Naive thymus-derived CD4-positive, alpha-beta T cell (primary cell): ENCODE measurements around the gene ZSWIM8. TPM values are rescaled to one million over a fixed set of nuclear protein-coding genes. Genes with fewer than 3 reads are reported as not detected.
"Not testable (repeated sequence)": the region's sequence is repeated elsewhere in the genome, so short reads cannot be mapped to it uniquely, and the experiment has no call there.

Experiments used
- ATAC-seq: fragments of 150-1000 bp; cut with Tn5 transposase; 2 replicates; pipeline ENCODE4 v1.10.0; 2021; ENCODE audit warnings: mild to moderate bottlenecking, moderate library complexity
- CTCF ChIA-PET: fragments of 350-600 bp; sonication (Branson Sonifier 250); formaldehyde crosslinking; loops from one replicate; lab custom pipeline; 2021; ENCODE audit warnings: antibody characterized with exemption; lab: Charles Lee
- POLR2A ChIA-PET: fragments of 350-600 bp; sonication (Branson Sonifier 250); formaldehyde crosslinking; loops from one replicate; lab custom pipeline; 2021; ENCODE audit warnings: antibody characterized with exemption, inconsistent platforms; lab: Charles Lee
- DNase-seq, 9 donors: peaks; one replicate each; pipeline versions ENCODE4 v3.0.0 to v3.0.0-alpha.2; 2020 to 2022; ENCODE audit warnings: mixed read lengths in 1 of 9
- H3K27ac ChIP-seq: one replicate; pipeline ENCODE4 v1.7.0; 2013; ENCODE audit warnings: mild to moderate bottlenecking, low read depth, low read length, moderate library complexity
- H3K27me3 ChIP-seq, 2 donors: one replicate each; pipeline ENCODE4 v1.7.0; 2013; ENCODE audit warnings: low read length in 2 of 2, mild to moderate bottlenecking in 2 of 2, moderate library complexity in 2 of 2; ENCODE audit not compliant: control insufficient read depth in 2 of 2, insufficient read depth in 2 of 2
- H3K36me3 ChIP-seq, 3 experiments: 1 replicate in 2 of 3; 2 replicates in 1 of 3; pipeline ENCODE4 v1.7.0; 2013; ENCODE audit warnings: low read length in 3 of 3, mild to moderate bottlenecking in 3 of 3, moderate library complexity in 1 of 3; ENCODE audit not compliant: insufficient read depth in 3 of 3, control insufficient read depth in 2 of 3
- H3K4me1 ChIP-seq, 2 donors: one replicate each; pipeline ENCODE4 v1.7.0; 2013; ENCODE audit warnings: low read length in 2 of 2, mild to moderate bottlenecking in 2 of 2, moderate library complexity in 1 of 2; ENCODE audit not compliant: control insufficient read depth in 2 of 2, insufficient read depth in 2 of 2
- H3K4me3 ChIP-seq: 2 replicates; pipeline ENCODE4 v1.7.0; 2013; ENCODE audit warnings: mild to moderate bottlenecking, low read length
- H3K9me3 ChIP-seq, 3 experiments: 1 replicate in 2 of 3; 2 replicates in 1 of 3; pipeline ENCODE4 v1.7.0; 2013; ENCODE audit warnings: low read length in 3 of 3; ENCODE audit not compliant: control insufficient read depth in 2 of 3
- H3K27ac Mint-ChIP-seq, 9 donors: one replicate each; pipeline ENCODE4 v1.8.0; 2020 to 2022; ENCODE audit warnings: mixed read lengths in 9 of 9, mild to moderate bottlenecking in 8 of 9, moderate library complexity in 5 of 9, inconsistent platforms in 2 of 9
- H3K27me3 Mint-ChIP-seq, 5 donors: one replicate each; pipeline ENCODE4 v1.8.0; 2021 to 2022; ENCODE audit warnings: mixed read lengths in 5 of 5, mild to moderate bottlenecking in 1 of 5
- H3K36me3 Mint-ChIP-seq, 5 donors: one replicate each; pipeline ENCODE4 v1.8.0; 2020 to 2022; ENCODE audit warnings: mixed read lengths in 5 of 5, mild to moderate bottlenecking in 3 of 5, inconsistent platforms in 1 of 5
- H3K4me1 Mint-ChIP-seq, 7 donors: one replicate each; pipeline ENCODE4 v1.8.0; 2020 to 2022; ENCODE audit warnings: mixed read lengths in 7 of 7, mild to moderate bottlenecking in 3 of 7, inconsistent platforms in 1 of 7
- H3K4me3 Mint-ChIP-seq, 10 donors: one replicate each; pipeline ENCODE4 v1.8.0; 2020 to 2022; ENCODE audit warnings: mild to moderate bottlenecking in 10 of 10, mixed read lengths in 10 of 10, moderate library complexity in 6 of 10, inconsistent platforms in 2 of 10
- H3K9me3 Mint-ChIP-seq, 11 donors: one replicate each; pipeline ENCODE4 v1.8.0; 2020 to 2022; ENCODE audit warnings: mixed read lengths in 11 of 11, mild to moderate bottlenecking in 4 of 11, inconsistent platforms in 1 of 11, moderate library complexity in 1 of 11
- intact Hi-C, 2 donors: fragments of 100-400 bp; cut with micrococcal nuclease; formaldehyde crosslinking; loops; one replicate each; pipeline ENCODE4 v1.15.1; 2023
- polyA plus RNA-seq, 2 donors: library from polyadenylated mRNA; unstranded; fragments of 300-500 nt; fragmentation: Illumina TruSeq; gene quantifications; one replicate each; pipeline ENCODE4 v1.2.3, GENCODE V29; 2021
- total RNA-seq, 6 experiments: library from RNA in 5 of 6; stranded (reverse) in 5 of 6; gene quantifications; 1 replicate in 5 of 6; 2 replicates in 1 of 6; pipeline ENCODE4 v1.2.3 and lab custom pipeline; 2021 to 2026

The ZSWIM8 gene
- total RNA-seq (100 to 1,000 TPM in 1 of 5 experiments, 10 to 100 TPM in 4; 70.9 to 102 (median 83.2) TPM), polyA plus RNA-seq (10 to 100 TPM in 1 of 2 donors, 1 to 10 TPM in 1; 9.9 to 27.9 TPM), total RNA-seq (lab: John Stamatoyannopoulos, UW) (87.1 reads per million, percentile 82 among the genes with 10 or more reads in this experiment)

DNA sequence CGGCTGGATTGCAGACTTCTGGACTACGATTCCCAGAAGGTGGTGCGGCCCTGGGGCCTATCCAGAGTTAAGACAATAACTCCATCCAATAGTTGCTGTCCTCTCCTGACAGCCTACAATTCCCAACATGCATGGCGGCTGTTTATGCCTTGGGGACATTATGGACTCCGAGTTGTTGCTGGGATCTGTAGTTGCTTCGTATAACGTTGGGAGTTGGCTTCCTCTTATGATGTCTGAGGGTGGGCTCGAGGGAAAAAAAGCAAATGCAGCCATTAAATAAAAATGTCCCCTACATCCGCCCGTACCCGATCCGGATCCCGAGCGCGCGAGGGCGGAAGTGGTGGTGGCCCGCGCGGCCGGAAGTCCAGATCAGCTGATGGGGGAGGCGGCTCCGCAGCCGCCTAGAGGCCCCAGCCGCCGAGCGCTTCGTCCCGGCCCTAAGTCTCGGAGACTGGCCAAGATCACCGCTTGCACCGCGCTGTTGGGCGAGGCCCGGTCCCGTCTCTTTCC is at the start of gene ZSWIM8:
Gene ZSWIM8 (plus strand): TSS at position 396 of the 510 bp plus-strand sequence. CDS start 273 bp downstream, outside the sequence.
- Histone ChIP-seq H3K4me3 (peak within 1 kb of the TSS; percentile 91), H3K36me3 (peaks cover 0 to 19% (median 13%) of the 10 kb centered on the region in 3 experiments), H3K4me1 (peaks cover 36 to 43% of the 10 kb centered on the region in 2 donors), H3K27ac (peak within 1 kb of the TSS; percentile 83), H3K27me3 (no peaks in the 10 kb centered on the region), H3K9me3 (no peaks in the 10 kb centered on the region)
- Mint-ChIP-seq H3K9me3 (peaks cover 0 to 2% (median 0%) of the 10 kb centered on the region in 11 donors), H3K27ac (peak within 1 kb of the TSS; percentile 95 to 99 (median 98)), H3K4me3 (peak within 1 kb of the TSS; percentile 97 to 100 (median 98)), H3K36me3 (peaks cover 3 to 9% (median 8%) of the 10 kb centered on the region in 5 donors), H3K27me3 (no peaks in the 10 kb centered on the region), H3K4me1 (peaks cover 27 to 66% (median 53%) of the 10 kb centered on the region in 7 donors)
- intact Hi-C loops = loop anchor here (1.0 to 5.0 kb wide), 9 partner anchors 13 to 366 kb away; partner anchors contain the start of genes ADK (in 2 of the 2), NDST2 (in 2 of the 2), SEC24C (in 2 of the 2) and CAMK2G (in 1 of the 2)
- ATAC-seq (peak; percentile 91), DNase-seq (peak; percentile 70 to 93 (median 86))
- POLR2A ChIA-PET = interaction anchor here (0.9 to 13.2 kb wide), 4 partner anchors 14 to 50 kb away, joined by 3 to 185 read pairs (median 76); partner anchors contain the start of gene NDST2
- CTCF ChIA-PET = interaction anchor here (1.1 to 2.3 kb wide), 3 partner anchors 14 to 16 kb away, joined by 6 to 8 read pairs (median 6); a partner anchor contains a TSS

DNA sequence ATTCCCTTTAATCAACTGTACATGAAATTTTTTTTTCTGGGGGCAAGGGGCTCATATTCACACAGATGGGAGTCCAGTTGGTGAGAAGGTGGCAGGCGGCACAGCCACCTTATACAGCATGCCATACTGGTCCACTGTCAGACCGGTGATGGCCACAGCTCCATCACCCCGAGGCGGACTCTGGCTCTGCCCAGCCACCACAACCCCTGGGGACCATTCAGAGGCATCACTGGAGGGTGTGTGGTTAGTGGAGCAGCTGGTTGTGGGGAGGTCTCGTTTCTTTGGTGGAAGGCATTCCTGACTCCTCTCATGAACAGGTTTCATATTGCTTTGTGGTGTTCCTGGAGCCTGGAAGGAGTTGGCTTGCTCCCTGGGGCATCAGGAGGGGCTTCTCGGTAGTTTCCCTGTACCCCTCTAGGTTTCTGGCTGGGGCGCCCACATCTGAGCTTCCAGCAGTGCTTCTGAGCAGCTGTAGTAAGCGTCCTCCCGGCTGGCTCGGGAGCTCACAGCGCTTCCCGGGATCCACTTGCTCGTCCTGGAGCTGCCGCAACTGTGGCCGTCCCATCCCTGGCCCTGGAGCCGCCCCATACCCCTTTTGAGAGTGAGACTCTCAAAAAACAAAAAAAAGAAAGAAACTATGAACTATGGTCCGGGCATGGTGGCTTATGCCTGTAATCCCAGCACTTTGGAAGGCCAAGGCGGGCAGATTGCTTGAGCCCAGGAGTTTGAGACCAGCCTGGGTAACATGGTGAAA is 44.7 kb upstream of the ZSWIM8 start:
- H3K9me3 ChIP-seq, H3K4me3 ChIP-seq, ATAC-seq, H3K9me3 Mint-ChIP-seq, H3K36me3 Mint-ChIP-seq, DNase-seq, H3K4me3 Mint-ChIP-seq, H3K36me3 ChIP-seq, H3K27ac ChIP-seq, CTCF ChIA-PET, H3K27ac Mint-ChIP-seq, H3K27me3 ChIP-seq, POLR2A ChIA-PET, H3K27me3 Mint-ChIP-seq: not testable (repeated sequence)
- H3K4me1 Mint-ChIP-seq = peaks cover 5 to 30% (median 24%) of the 10 kb centered on the region in 7 donors
- H3K4me1 ChIP-seq = peaks cover 14 to 15% of the 10 kb centered on the region in 2 donors
- intact Hi-C loops = loop anchor here (5.0 to 10.0 kb wide), 6 partner anchors 113 to 1474 kb away; partner anchors contain the start of genes ANXA7 (in 2 of the 2), CFAP70 (in 1 of the 2), DNAJC9 (in 1 of the 2) and VCL (in 1 of the 2)

- no peak for DNase-seq
- no peak for ATAC-seq
- Histone ChIP-seq H3K27ac (no peak overlapping the region), H3K4me3 (no peak overlapping the region), H3K9me3 (no peaks in the 10 kb centered on the region), H3K36me3 (peaks cover 0 to 12% (median 0%) of the 10 kb centered on the region in 3 experiments), H3K27me3 (no peaks in the 10 kb centered on the region), H3K4me1 (peaks cover 22 to 25% of the 10 kb centered on the region in 2 donors)
- Mint-ChIP-seq H3K27me3 (no peaks in the 10 kb centered on the region), H3K27ac (peak overlapping the region in 6 of 9 donors; percentile 66 to 100 (median 98)), H3K4me3 (peak overlapping the region in 4 of 10 donors; percentile 59 to 100 (median 100)), H3K9me3 (no peaks in the 10 kb centered on the region), H3K4me1 (peaks cover 14 to 43% (median 35%) of the 10 kb centered on the region in 7 donors), H3K36me3 (peaks cover 0 to 12% (median 5%) of the 10 kb centered on the region in 5 donors)
- intact Hi-C loops = loop anchor here (5.0 to 10.0 kb wide), 6 partner anchors 115 to 1472 kb away; partner anchors contain the start of genes ANXA7 (in 2 of the 2), CFAP70 (in 1 of the 2), DNAJC9 (in 1 of the 2) and VCL (in 1 of the 2)
- POLR2A ChIA-PET = interaction anchor here (0.6 to 3.7 kb wide), 6 partner anchors 9 to 247 kb away, joined by 3 to 79 read pairs (median 18); partner anchors contain the start of genes CHCHD1 and PPP3CB
- CTCF ChIA-PET = interaction anchor here (2.2 kb wide), 1 partner anchor 12 kb away, joined by 9 read pairs; no protein-coding TSS in a partner anchor
These were observed 43.0 kb upstream of the ZSWIM8 start for GRCh38 chr10:73742454-73742734.

DNA sequence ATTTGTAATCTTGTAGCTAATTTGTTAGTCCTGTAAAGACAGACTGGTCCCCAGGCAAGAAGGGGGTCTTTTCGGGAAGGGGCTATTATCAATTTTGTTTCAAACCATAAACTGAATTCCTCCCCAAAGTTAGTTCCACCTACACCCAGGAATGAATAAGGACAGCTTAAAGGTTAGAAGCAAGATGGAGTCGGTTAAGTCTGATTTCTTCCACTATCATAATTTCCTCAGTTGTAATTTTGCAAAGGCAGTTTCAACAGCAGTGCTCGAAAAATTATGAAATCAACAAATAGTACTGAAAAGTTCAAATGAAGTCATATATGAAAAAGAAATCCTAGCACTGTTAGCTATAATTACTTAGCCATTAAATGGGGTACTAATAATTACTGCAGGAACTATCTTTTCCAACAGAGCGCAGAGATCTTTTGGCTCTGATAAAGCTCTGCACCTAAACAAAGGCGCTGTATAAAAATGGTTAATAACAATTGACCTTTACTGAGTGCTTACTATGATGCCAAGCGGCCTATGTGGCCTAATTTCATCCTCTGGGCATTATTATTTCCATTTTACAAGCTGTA is 42.0 kb upstream of the ZSWIM8 start:
- Mint-ChIP-seq H3K4me3 (peak overlapping the region; percentile 92 to 100 (median 100)), H3K36me3 (peaks cover 0 to 12% (median 5%) of the 10 kb centered on the region in 5 donors), H3K9me3 (no peaks in the 10 kb centered on the region), H3K27me3 (no peaks in the 10 kb centered on the region), H3K4me1 (peaks cover 14 to 43% (median 35%) of the 10 kb centered on the region in 7 donors), H3K27ac (peak overlapping the region; percentile 98 to 100 (median 100))
- DNase-seq = no peak
- Histone ChIP-seq H3K36me3 (peaks cover 0 to 10% (median 0%) of the 10 kb centered on the region in 3 experiments), H3K4me3 (peak overlapping the region; percentile 93), H3K4me1 (peaks cover 22 to 25% of the 10 kb centered on the region in 2 donors), H3K9me3 (no peaks in the 10 kb centered on the region), H3K27me3 (no peaks in the 10 kb centered on the region), H3K27ac (peak overlapping the region; percentile 91)
- intact Hi-C loops = loop anchor here (5.0 to 10.0 kb wide), 6 partner anchors 116 to 1471 kb away; partner anchors contain the start of genes ANXA7 (in 2 of the 2), CFAP70 (in 1 of the 2), DNAJC9 (in 1 of the 2) and VCL (in 1 of the 2)
- ATAC-seq = no peak
- CTCF ChIA-PET = interaction anchor here (0.6 to 2.2 kb wide), 5 partner anchors 13 to 104 kb away, joined by 3 to 9 read pairs (median 5); a partner anchor contains a TSS
- POLR2A ChIA-PET = interaction anchor here (0.6 to 3.7 kb wide), 18 partner anchors 8 to 248 kb away, joined by 3 to 79 read pairs (median 6); partner anchors contain the start of genes CHCHD1 and PPP3CB

DNA sequence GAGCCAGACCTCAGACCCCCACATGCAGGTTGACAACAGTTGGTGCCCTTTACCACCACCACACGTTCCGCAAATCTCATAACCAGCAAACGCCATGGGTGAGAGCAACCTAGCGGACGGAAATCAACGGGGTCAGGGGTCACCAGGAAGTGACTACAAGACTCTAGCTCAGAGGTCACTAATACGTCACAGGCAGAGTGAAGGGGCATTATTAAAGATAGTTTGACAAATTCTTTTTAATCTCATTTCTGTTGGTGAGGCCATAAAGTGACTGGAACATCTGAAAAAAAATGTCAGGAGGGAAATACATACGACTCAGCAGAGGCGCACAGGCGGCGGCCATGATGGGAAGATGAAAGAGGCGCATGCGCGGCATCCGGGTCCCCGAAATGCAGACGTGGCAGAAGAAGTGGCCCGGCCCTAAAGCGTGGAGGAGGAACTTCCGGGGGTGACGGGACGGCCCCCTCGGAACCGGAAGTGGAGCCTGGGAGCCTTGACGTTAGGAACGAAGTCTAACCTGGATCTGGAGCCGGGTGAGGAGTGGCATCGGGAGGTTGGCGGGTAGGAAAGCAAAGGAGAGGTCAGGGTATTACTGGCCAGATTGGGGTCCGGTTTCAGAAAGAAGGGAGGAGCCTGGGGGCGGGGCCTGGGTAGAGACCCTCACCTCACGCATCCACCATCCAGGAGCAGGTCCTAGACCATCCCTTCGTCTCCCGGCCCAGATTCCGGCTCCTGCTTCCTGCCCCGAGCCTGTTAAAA is 41.3 kb upstream of the ZSWIM8 start, which contains the start of gene SEC24C:
Gene SEC24C (plus strand): TSS at position 468 of the 759 bp plus-strand sequence. CDS start 2,461 bp downstream, outside the sequence.
- Mint-ChIP-seq H3K9me3 (no peaks in the 10 kb centered on the region), H3K27ac (peak within 1 kb of the TSS; percentile 98 to 100 (median 100)), H3K27me3 (no peaks in the 10 kb centered on the region), H3K4me3 (peak within 1 kb of the TSS; percentile 92 to 100 (median 100)), H3K36me3 (peaks cover 2 to 15% (median 7%) of the 10 kb centered on the region in 5 donors), H3K4me1 (peaks cover 18 to 47% (median 39%) of the 10 kb centered on the region in 7 donors)
- Histone ChIP-seq H3K9me3 (no peaks in the 10 kb centered on the region), H3K4me1 (peaks cover 22 to 27% of the 10 kb centered on the region in 2 donors), H3K36me3 (peaks cover 0 to 15% (median 0%) of the 10 kb centered on the region in 3 experiments), H3K27ac (peak within 1 kb of the TSS; percentile 91), H3K27me3 (no peaks in the 10 kb centered on the region), H3K4me3 (peak within 1 kb of the TSS; percentile 93)
- DNase-seq (peak; percentile 87 to 97 (median 95)), ATAC-seq (peak; percentile 93)
- ChIA-PET CTCF (interaction anchor here (0.6 to 2.2 kb wide), 3 partner anchors 14 to 34 kb away, joined by 5 to 9 read pairs (median 6); a partner anchor contains a TSS), POLR2A (interaction anchor here (0.7 to 3.7 kb wide), 16 partner anchors 9 to 249 kb away, joined by 3 to 79 read pairs (median 6); partner anchors contain the start of genes CHCHD1 and PPP3CB)
- intact Hi-C loops = loop anchor here (1.0 to 10.0 kb wide), 15 partner anchors 14 to 1471 kb away; partner anchors contain the start of genes ANXA7 (in 2 of the 2), DNAJC9 (in 2 of the 2), NDST2 (in 2 of the 2) and ZSWIM8 (in 2 of the 2)
